HepG2 (cell line): ENCODE results near the gene CARMIL3. TPM values are rescaled to one million over a fixed set of nuclear protein-coding genes. Genes with fewer than 3 reads are reported as not detected.

Source experiments
- DZIP1 ChIP-seq: sonication (generic); formaldehyde crosslinking; IDR thresholded peaks from 2 replicates; pipeline ENCODE4 v1.5.0; 2020; ENCODE audit warnings: mild to moderate bottlenecking, missing genetic modification reagents
- FOXK2 ChIP-seq: fragments of 450-650 bp; IDR thresholded peaks from 2 replicates; pipeline ENCODE4 v1.6.1; 2016
- MXD3 ChIP-seq: IDR thresholded peaks from 2 replicates; pipeline ENCODE4 v1.6.1; 2016; ENCODE audit warnings: mild to moderate bottlenecking, missing biosample characterization, missing genetic modification reagents
- MXI1 ChIP-seq: IDR thresholded peaks from 3 replicates; pipeline ENCODE4 v1.6.1; 2012; ENCODE audit warnings: low read depth, low read length, inconsistent platforms, borderline replicate concordance
- NFATC3 ChIP-seq: sonication (generic); formaldehyde crosslinking; IDR thresholded peaks from 2 replicates; pipeline ENCODE4 v1.5.1; 2020; ENCODE audit warnings: mild to moderate bottlenecking, missing genetic modification reagents
- NFE2L2 ChIP-seq: fragments of 150-350 bp; IDR thresholded peaks from 2 replicates; pipeline ENCODE4 v1.6.1; 2014; ENCODE audit warnings: low read length
- PCBP1 ChIP-seq: fragments of 200-400 bp; formaldehyde crosslinking; IDR thresholded peaks from 2 replicates; pipeline ENCODE4 v1.6.1; 2017; ENCODE audit warnings: mild to moderate bottlenecking, low read depth, low read length, borderline replicate concordance
- TAF15 ChIP-seq: fragments of 200-400 bp; formaldehyde crosslinking; IDR thresholded peaks from one replicate; pipeline ENCODE4 v1.6.1; 2018; ENCODE audit warnings: mild to moderate bottlenecking, low read depth, low read length; ENCODE audit not compliant: poor library complexity, severe bottlenecking
- THAP9 ChIP-seq: sonication (generic); formaldehyde crosslinking; IDR thresholded peaks from 2 replicates; pipeline ENCODE4; 2020; ENCODE audit warnings: missing genetic modification reagents, mild to moderate bottlenecking, borderline replicate concordance
- USF2 ChIP-seq, 2 experiments: sonication (generic) in 1 of 2; formaldehyde crosslinking in 1 of 2; IDR thresholded peaks; 2 replicates each; pipeline versions ENCODE4 v1.5.1 to v1.6.1; 2011 to 2020; ENCODE audit warnings: borderline replicate concordance in 1 of 2, low read depth in 1 of 2, low read length in 1 of 2, mild to moderate bottlenecking in 1 of 2, missing genetic modification reagents in 1 of 2, moderate library complexity in 1 of 2
- ZFP41 ChIP-seq: sonication (generic); formaldehyde crosslinking; IDR thresholded peaks from 2 replicates; pipeline ENCODE4 v1.4.0; 2020; ENCODE audit warnings: mild to moderate bottlenecking, missing genetic modification reagents, borderline replicate concordance
- ZNF350 ChIP-seq: sonication (generic); formaldehyde crosslinking; IDR thresholded peaks from 2 replicates; pipeline ENCODE4 v1.4.0; 2020; ENCODE audit warnings: mild to moderate bottlenecking, low read depth, missing genetic modification reagents, borderline replicate concordance
- ZNF576 ChIP-seq: sonication (generic); formaldehyde crosslinking; IDR thresholded peaks from 2 replicates; pipeline ENCODE4 v1.4.0; 2020; ENCODE audit warnings: mild to moderate bottlenecking, missing genetic modification reagents
- ZNF704 ChIP-seq: sonication (generic); formaldehyde crosslinking; IDR thresholded peaks from 2 replicates; pipeline ENCODE4 v1.8.1; 2023; ENCODE audit warnings: mild to moderate bottlenecking, inconsistent platforms, moderate library complexity, missing genetic modification reagents, borderline replicate concordance
- ZZZ3 ChIP-seq: sonication (generic); formaldehyde crosslinking; IDR thresholded peaks from 2 replicates; pipeline ENCODE4 v1.4.0; 2020; ENCODE audit warnings: missing genetic modification reagents, mild to moderate bottlenecking, borderline replicate concordance
- polyA plus RNA-seq, 8 experiments: library from polyadenylated mRNA; depleted of rRNA in 3 of 8; stranded (reverse) in 7 of 8; unstranded in 1 of 8; fragments of >200 nt; fragmentation: Illumina TruSeq in 4 of 8; extraction: Trizol in 4 of 8; gene quantifications; 2 replicates each; pipeline versions ENCODE4 v1.2.1 to v1.2.3, GENCODE V29; 2011 to 2016; ENCODE audit warnings: low read depth in 4 of 8, missing spikeins in 1 of 8, mixed read lengths in 1 of 8; ENCODE audit not compliant: insufficient read depth in 1 of 8
- total RNA-seq, 5 experiments: library from RNA; depleted of rRNA; stranded (reverse); fragments of >200 nt; fragmentation: Illumina TruSeq; extraction: Trizol; gene quantifications; 2 replicates each; pipeline ENCODE4 v1.2.3, GENCODE V29; 2016; ENCODE audit warnings: low read depth in 1 of 5

Gene CARMIL3
- total and polyA plus RNA-seq, 2 of the 13 experiments (the other 11 are each of a cell fraction or from before 2014, with no cell fraction given): 0.27 to 0.55 TPM

- TF ChIP-seq NFATC3 (CRISPR knock-in tag) (peak; percentile 94; the same call in 1 of the 2 replicates), DZIP1 (CRISPR knock-in tag) (no peak), NFE2L2 (0 out of 2 replicates have a peak, but pooled peaks have one; percentile 3), ZFP41 (CRISPR knock-in tag) (no peak), ZNF704 (0 out of 2 replicates have a peak, but pooled peaks have one; percentile 48), MXD3 (CRISPR knock-in tag) (no peak), ZZZ3 (no peak; the same call in 1 of the 2 replicates), ZNF576 (no peak), PCBP1 (no peak), USF2 (IDR thresholded peaks at IDR 0.05; ENCODE audit: low read depth, low read length) (no peak), USF2 (CRISPR knock-in tag; IDR thresholded peaks at IDR 0.05; ENCODE audit: borderline replicate concordance) (no peak), THAP9 (CRISPR knock-in tag) (no peak), FOXK2 (peak; percentile 71), TAF15 (no peak), ZNF350 (CRISPR knock-in tag) (no peak), MXI1 (no peak)
Measured at GRCh38 chr14:24013654-24014514, 37.9 kb upstream of the CARMIL3 start (continued).
